CD14-positive monocyte (primary cell): ENCODE measurements around the gene IGFL1. TPM values are rescaled to one million over a fixed set of nuclear protein-coding genes. Genes with fewer than 3 reads are reported as not detected.
"Not testable (repeated sequence)": the region's sequence is repeated elsewhere in the genome, so short reads cannot be mapped to it uniquely, and the experiment has no call there.

ENCODE experiments used
- DNase-seq, 3 donors: peaks; one replicate each; pipeline ENCODE4 v3.0.0-alpha.2; 2011 to 2022
- H2AFZ ChIP-seq: 2 replicates; pipeline ENCODE4 v1.6.0; 2012; ENCODE audit warnings: mild to moderate bottlenecking, low read depth, low read length, inconsistent platforms; ENCODE audit not compliant: insufficient read depth, poor library complexity, severe bottlenecking
- H3K27ac ChIP-seq, 2 donors: 1 replicate in 1 of 2; 2 replicates in 1 of 2; pipeline ENCODE4 v1.5.1; 2012 to 2013; ENCODE audit warnings: low read length in 2 of 2, control low read depth in 1 of 2, inconsistent platforms in 1 of 2, low read depth in 1 of 2, mild to moderate bottlenecking in 1 of 2
- H3K27me3 ChIP-seq, 2 donors: one replicate each; pipeline versions ENCODE4 v1.6.0 to v1.6.1; 2011 to 2013; ENCODE audit warnings: low read length in 2 of 2; ENCODE audit not compliant: control insufficient read depth in 2 of 2, insufficient read depth in 2 of 2
- H3K36me3 ChIP-seq, 2 donors: replicated peaks in 1 of 2; 1 replicate in 1 of 2; 2 replicates in 1 of 2; pipeline versions ENCODE4 v1.5.1 to v1.6.1; 2012 to 2013; ENCODE audit warnings: low read length in 2 of 2, control low read depth in 1 of 2, inconsistent platforms in 1 of 2, mild to moderate bottlenecking in 1 of 2; ENCODE audit not compliant: insufficient read depth in 2 of 2, control insufficient read depth in 1 of 2
- H3K4me1 ChIP-seq, 2 donors: 1 replicate in 1 of 2; 2 replicates in 1 of 2; pipeline versions ENCODE4 v1.5.1 to v1.6.1; 2012 to 2013; ENCODE audit warnings: low read length in 2 of 2, control low read depth in 1 of 2, inconsistent platforms in 1 of 2, mild to moderate bottlenecking in 1 of 2, moderate library complexity in 1 of 2; ENCODE audit not compliant: insufficient read depth in 2 of 2, control insufficient read depth in 1 of 2
- H3K4me2 ChIP-seq: replicated peaks from 2 replicates; pipeline ENCODE3; 2012; ENCODE audit warnings: low read length, moderate library complexity, mild to moderate bottlenecking; ENCODE audit not compliant: poor library complexity, severe bottlenecking; ENCODE audit errors: extremely low read depth
- H3K4me3 ChIP-seq, 3 experiments: fragments of 200-600 bp in 1 of 3; sonication (generic) in 1 of 3; replicated peaks in 1 of 3; 1 replicate in 2 of 3; 2 replicates in 1 of 3; pipeline ENCODE4 v1.5.1; 2011 to 2013; ENCODE audit warnings: low read length in 3 of 3, mild to moderate bottlenecking in 3 of 3, control low read depth in 2 of 3, low read depth in 2 of 3, inconsistent platforms in 1 of 3, moderate library complexity in 1 of 3
- H3K79me2 ChIP-seq: 2 replicates; pipeline ENCODE4 v1.6.0; 2012; ENCODE audit warnings: mild to moderate bottlenecking, control low read depth, inconsistent platforms, low read length, moderate library complexity; ENCODE audit not compliant: insufficient read depth
- H3K9ac ChIP-seq: 2 replicates; pipeline ENCODE4 v1.6.0; 2017; ENCODE audit warnings: low read length, mild to moderate bottlenecking; ENCODE audit not compliant: insufficient read depth, poor library complexity, severe bottlenecking
- H3K9me3 ChIP-seq, 2 donors: replicated peaks in 1 of 2; 1 replicate in 1 of 2; 2 replicates in 1 of 2; pipeline versions ENCODE4 v1.5.1 to v1.6.1; 2012 to 2013; ENCODE audit warnings: low read length in 2 of 2, control low read depth in 1 of 2; ENCODE audit not compliant: control insufficient read depth in 1 of 2, insufficient read depth in 1 of 2
- H4K20me1 ChIP-seq: 2 replicates; pipeline ENCODE4 v1.6.0; 2012; ENCODE audit warnings: mild to moderate bottlenecking, low read length, control low read depth, moderate library complexity; ENCODE audit not compliant: insufficient read depth
- H3K27ac Mint-ChIP-seq, 7 donors: one replicate each; pipeline ENCODE4 v1.8.0; 2020; ENCODE audit warnings: mild to moderate bottlenecking in 7 of 7, mixed read lengths in 7 of 7, moderate library complexity in 6 of 7, inconsistent platforms in 2 of 7
- H3K27me3 Mint-ChIP-seq, 3 donors: one replicate each; pipeline ENCODE4 v1.8.0; 2021 to 2022; ENCODE audit warnings: low read depth in 3 of 3, mild to moderate bottlenecking in 3 of 3, mixed read lengths in 3 of 3, moderate library complexity in 3 of 3, inconsistent platforms in 1 of 3
- H3K36me3 Mint-ChIP-seq, 2 donors: one replicate each; pipeline ENCODE4 v1.8.0; 2020; ENCODE audit warnings: mixed read lengths in 2 of 2, inconsistent platforms in 1 of 2, mild to moderate bottlenecking in 1 of 2
- H3K4me1 Mint-ChIP-seq: one replicate; pipeline ENCODE4 v1.8.0; 2020; ENCODE audit warnings: mild to moderate bottlenecking, mixed read lengths
- H3K4me3 Mint-ChIP-seq, 2 donors: one replicate each; pipeline ENCODE4 v1.8.0; 2020; ENCODE audit warnings: mild to moderate bottlenecking in 2 of 2, mixed read lengths in 2 of 2, moderate library complexity in 1 of 2
- H3K9me3 Mint-ChIP-seq, 7 donors: one replicate each; pipeline ENCODE4 v1.8.0; 2020 to 2022; ENCODE audit warnings: mixed read lengths in 7 of 7, mild to moderate bottlenecking in 6 of 7, moderate library complexity in 6 of 7, inconsistent platforms in 2 of 7
- WGBS: methylation state at CpG from one replicate; pipeline ENCODE4 v1.1.5; 2013; ENCODE audit warnings: missing lambda C conversion rate; ENCODE audit not compliant: insufficient coverage; 5-methylcytosine and 5-hydroxymethylcytosine counted together
- intact Hi-C, 2 donors: fragments of 100-400 bp; cut with micrococcal nuclease; formaldehyde crosslinking; loops; one replicate each; pipeline versions ENCODE4 v1.15.0 to v1.15.1; 2023
- polyA plus RNA-seq, 3 donors: library from polyadenylated mRNA; depleted of rRNA in 1 of 3; unstranded in 2 of 3; stranded (reverse) in 1 of 3; fragments of 300-500 nt in 2 of 3; fragments of >200 nt in 1 of 3; fragmentation: Illumina TruSeq in 2 of 3; gene quantifications; 1 replicate in 2 of 3; 2 replicates in 1 of 3; pipeline ENCODE4 v1.2.3, GENCODE V29; 2012 to 2021

IGFL1 gene
- polyA plus RNA-seq, 3 donors: not detected

DNA sequence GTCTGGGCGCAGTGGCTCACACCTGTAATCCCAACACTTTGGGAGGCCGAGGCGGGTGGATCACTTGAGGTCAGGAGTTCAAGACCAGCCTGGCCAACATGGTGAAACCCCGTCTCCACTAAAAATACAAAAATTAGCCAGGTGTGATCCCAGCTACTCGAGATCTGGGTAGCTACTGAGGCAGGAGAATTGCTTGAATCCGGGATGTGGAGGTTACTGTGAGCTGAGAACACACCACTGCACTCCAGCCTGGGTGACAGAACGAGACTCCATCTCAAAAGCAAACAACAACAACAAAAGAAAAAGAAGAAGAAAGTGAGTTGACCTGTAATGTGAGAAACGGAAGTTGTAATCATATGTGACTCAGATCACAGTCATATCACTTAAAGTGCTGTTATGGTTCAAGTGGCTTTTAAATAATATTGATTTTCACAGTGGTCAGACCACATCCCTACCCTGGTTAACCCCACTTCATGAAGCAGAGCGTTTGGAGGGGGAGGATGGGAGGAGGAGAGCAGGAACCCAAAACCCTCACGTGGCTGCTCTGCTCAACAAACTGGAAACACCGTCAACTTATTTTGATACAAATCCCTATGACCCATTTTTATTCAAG is 33.2 kb downstream of the IGFL1 start:
- intact Hi-C loops: loop anchor here in 1 of 2 donors (5.0 kb wide), 1 partner anchor 180 kb away; no protein-coding TSS in a partner anchor
- Mint-ChIP-seq H3K4me1 (peaks cover 12% of the 10 kb centered on the region), H3K27ac (peak overlapping the region in 4 of 7 donors; percentile 61 to 74 (median 72)), H3K27me3 (peaks cover 34 to 42% (median 40%) of the 10 kb centered on the region in 3 donors)
- H3K36me3 Mint-ChIP-seq, H3K79me2 ChIP-seq, H3K9me3 ChIP-seq, H3K27me3 ChIP-seq, H4K20me1 ChIP-seq, H3K4me3 Mint-ChIP-seq, H3K9ac ChIP-seq, H3K4me2 ChIP-seq, H2AFZ ChIP-seq, H3K9me3 Mint-ChIP-seq, H3K4me3 ChIP-seq, H3K36me3 ChIP-seq, H3K27ac ChIP-seq: not testable (repeated sequence)
- peak; percentile 47 to 70 (median 53) for DNase-seq
- peaks cover 6 to 10% of the 10 kb centered on the region in 2 donors for H3K4me1 ChIP-seq
- WGBS: no CpG with 5 or more reads among the region's 11 CpGs

DNA sequence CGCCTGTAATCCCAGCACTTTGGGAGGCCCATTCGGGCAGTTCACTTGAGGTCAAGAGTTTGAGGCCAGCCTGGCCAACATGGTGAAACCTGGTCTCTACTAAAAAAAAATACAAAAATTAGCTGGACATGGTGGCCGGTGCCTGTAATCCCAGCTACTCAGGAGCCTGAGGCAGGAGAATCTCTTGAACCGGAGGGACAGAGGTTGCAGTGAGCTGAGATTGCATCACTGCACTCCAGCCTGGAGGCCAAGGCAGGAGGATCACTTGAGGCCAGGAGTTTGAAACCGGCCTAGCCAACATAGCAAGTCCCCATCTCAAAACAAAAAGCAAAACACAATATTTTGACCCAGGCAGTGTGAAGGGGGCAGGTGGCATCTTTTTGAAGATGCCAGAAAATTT is 35.3 kb downstream of the IGFL1 start:
- not testable (repeated sequence) for H3K9me3 Mint-ChIP-seq, H3K4me3 Mint-ChIP-seq, H2AFZ ChIP-seq, H3K9me3 ChIP-seq, H4K20me1 ChIP-seq, DNase-seq, H3K27me3 ChIP-seq, H3K79me2 ChIP-seq, H3K9ac ChIP-seq, H3K27ac ChIP-seq, H3K4me2 ChIP-seq, H3K36me3 Mint-ChIP-seq, H3K27ac Mint-ChIP-seq, H3K36me3 ChIP-seq, H3K4me1 Mint-ChIP-seq, H3K4me3 ChIP-seq
- peaks cover 38 to 45% (median 44%) of the 10 kb centered on the region in 3 donors for H3K27me3 Mint-ChIP-seq
- H3K4me1 ChIP-seq: peaks cover 4 to 10% of the 10 kb centered on the region in 2 donors
- intact Hi-C loops: loop anchor here (2.0 to 5.0 kb wide), 2 partner anchors 182 to 236 kb away; no protein-coding TSS in a partner anchor
- 95% methylated on average over 4 of the region's 5 CpGs for WGBS
